Large intestine (tissue), 3 donors: ENCODE measurements around the gene SMIM11. TPM values are rescaled to one million over a fixed set of nuclear protein-coding genes. Genes with fewer than 3 reads are reported as not detected.

ENCODE experiments used
- DNase-seq, 2 donors: peaks; one replicate each; pipeline versions ENCODE4 v3.0.0 to v3.0.0-alpha.2; 2013
- H3K27ac ChIP-seq: one replicate; pipeline ENCODE4 v1.5.1; 2013; ENCODE audit warnings: low read length
- H3K27me3 ChIP-seq: 2 replicates; pipeline ENCODE4 v1.6.1; 2013; ENCODE audit warnings: low read length; ENCODE audit not compliant: control insufficient read depth, insufficient read depth
- H3K36me3 ChIP-seq: 2 replicates; pipeline ENCODE4 v1.6.1; 2013; ENCODE audit warnings: low read length; ENCODE audit not compliant: control insufficient read depth, insufficient read depth
- H3K4me1 ChIP-seq: one replicate; pipeline ENCODE4 v1.6.1; 2013; ENCODE audit warnings: low read length; ENCODE audit not compliant: control insufficient read depth, insufficient read depth
- H3K4me3 ChIP-seq: one replicate; pipeline ENCODE4 v1.5.1; 2013; ENCODE audit warnings: low read length
- H3K9me3 ChIP-seq: one replicate; pipeline ENCODE4 v1.6.1; 2013; ENCODE audit warnings: mild to moderate bottlenecking, low read depth, low read length, moderate library complexity; ENCODE audit not compliant: control insufficient read depth
- WGBS: methylation state at CpG from one replicate; pipeline ENCODE4 v1.1.5; 2013; ENCODE audit warnings: low lambda C conversion rate; ENCODE audit not compliant: insufficient coverage; 5-methylcytosine and 5-hydroxymethylcytosine counted together
- polyA plus RNA-seq: library from polyadenylated mRNA; unstranded; fragments of 120-200 nt; gene quantifications from one replicate; pipeline ENCODE4 v1.2.1, GENCODE V29; 2013

The SMIM11 gene
- polyA plus RNA-seq, 1 donor: 11.8 TPM

DNA sequence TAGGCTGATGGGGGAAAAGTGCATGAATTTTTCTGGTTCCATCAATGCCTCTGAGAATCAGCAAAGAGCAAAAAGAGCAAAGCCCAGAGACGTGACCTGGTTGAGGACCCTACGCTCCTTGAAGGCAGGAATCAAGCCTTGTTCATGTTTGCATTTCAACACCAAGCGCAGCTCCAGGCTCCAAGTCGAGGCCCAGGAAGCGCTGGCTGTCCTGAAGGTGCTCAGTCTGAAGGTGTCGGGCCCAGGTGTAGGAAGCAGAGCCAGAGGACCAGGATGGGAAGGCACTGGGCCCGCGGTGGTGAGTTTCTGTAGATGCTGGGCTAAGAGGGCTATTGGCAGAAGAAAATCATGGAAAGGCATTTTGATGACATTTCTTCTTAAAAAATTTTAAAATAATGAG, 37.1 kb upstream of the SMIM11 start:
- Histone ChIP-seq H3K4me1 (peaks cover 11% of the 10 kb centered on the region), H3K27me3 (no peaks in the 10 kb centered on the region), H3K36me3 (no peaks in the 10 kb centered on the region), H3K9me3 (no peaks in the 10 kb centered on the region), H3K4me3 (no peak overlapping the region), H3K27ac (no peak overlapping the region)
- 80% methylated on average over 1 of the region's 8 CpGs for WGBS
- DNase-seq: no peak

DNA sequence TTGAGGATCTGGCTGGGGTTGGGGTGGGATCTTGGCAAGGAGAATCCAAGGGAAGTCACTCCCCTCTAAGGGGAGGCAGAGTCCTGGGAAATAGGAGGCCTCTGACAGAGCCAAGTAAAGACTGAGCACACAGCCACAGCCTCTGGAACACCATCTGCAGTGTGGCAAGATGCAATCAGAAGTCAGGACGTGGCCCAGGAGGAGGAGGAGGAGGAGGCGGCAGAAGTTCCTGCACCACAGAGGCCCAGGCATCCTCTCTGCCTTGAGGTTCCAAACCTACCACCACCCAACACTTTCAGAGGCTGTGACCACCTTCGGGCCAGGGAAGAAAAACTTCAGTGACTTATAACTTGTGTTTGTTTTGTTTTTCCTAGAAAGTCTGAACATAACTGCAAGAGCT, 35.2 kb upstream of the SMIM11 start:
- DNase-seq: no peak
- Histone ChIP-seq H3K27ac (no peak overlapping the region), H3K4me1 (peaks cover 11% of the 10 kb centered on the region), H3K4me3 (no peak overlapping the region), H3K36me3 (no peaks in the 10 kb centered on the region), H3K9me3 (no peaks in the 10 kb centered on the region), H3K27me3 (no peaks in the 10 kb centered on the region)
- WGBS: no CpG with 5 or more reads among the region's 3 CpGs

DNA sequence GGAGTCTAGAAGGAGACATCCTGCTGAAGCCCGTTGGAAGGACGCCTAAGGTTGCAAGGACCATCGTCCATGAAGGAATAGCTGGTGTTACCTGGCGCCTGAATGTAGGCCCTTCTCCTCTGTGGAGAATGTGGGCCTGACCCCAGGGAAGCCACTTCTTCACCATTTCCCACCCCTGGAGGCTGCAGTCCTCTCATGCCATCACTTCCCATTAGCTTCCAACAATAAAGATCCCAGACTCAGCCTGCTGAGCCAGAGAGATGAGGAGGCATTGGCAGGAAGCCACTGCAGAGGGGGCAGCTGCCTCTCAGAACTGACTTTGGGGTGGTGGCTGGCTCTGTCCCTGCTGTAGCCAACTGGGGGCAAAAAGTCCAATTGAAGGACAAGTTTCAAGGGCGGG, 32.8 kb upstream of the SMIM11 start:
- WGBS: no CpG with 5 or more reads among the region's 5 CpGs
- H3K4me1 ChIP-seq: no peaks in the 10 kb centered on the region
- DNase-seq: no peak
- H3K4me3 ChIP-seq: no peak overlapping the region
- no peaks in the 10 kb centered on the region for H3K9me3 ChIP-seq
- H3K36me3 ChIP-seq: no peaks in the 10 kb centered on the region
- H3K27ac ChIP-seq: no peak overlapping the region
- H3K27me3 ChIP-seq: no peaks in the 10 kb centered on the region

DNA sequence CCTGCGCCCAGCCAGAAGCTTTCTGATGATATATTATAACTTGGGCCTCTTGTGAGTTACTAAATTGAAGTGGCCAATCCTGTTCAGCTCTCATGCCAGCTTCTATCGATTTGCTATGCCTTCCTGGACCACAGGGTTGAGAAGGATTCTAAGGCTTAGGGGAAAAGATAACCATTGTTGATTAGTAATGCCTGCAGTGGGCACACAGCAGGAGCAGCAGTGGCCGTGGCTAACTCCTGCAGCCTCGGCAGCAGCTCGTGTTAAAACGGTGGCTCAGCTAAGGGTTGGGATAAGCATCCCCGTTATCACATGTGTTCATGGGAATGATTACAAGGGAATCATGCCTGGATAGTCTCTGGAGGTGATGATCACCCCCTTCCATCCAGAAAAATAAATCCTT, 32.0 kb upstream of the SMIM11 start:
- no peak for DNase-seq
- H3K9me3 ChIP-seq: peaks cover 3% of the 10 kb centered on the region
- H3K27ac ChIP-seq: no peak overlapping the region
- no peak overlapping the region for H3K4me3 ChIP-seq
- H3K27me3 ChIP-seq: no peaks in the 10 kb centered on the region
- 100% methylated on average over 1 of the region's 7 CpGs for WGBS
- H3K4me1 ChIP-seq: no peaks in the 10 kb centered on the region
- no peaks in the 10 kb centered on the region for H3K36me3 ChIP-seq

DNA sequence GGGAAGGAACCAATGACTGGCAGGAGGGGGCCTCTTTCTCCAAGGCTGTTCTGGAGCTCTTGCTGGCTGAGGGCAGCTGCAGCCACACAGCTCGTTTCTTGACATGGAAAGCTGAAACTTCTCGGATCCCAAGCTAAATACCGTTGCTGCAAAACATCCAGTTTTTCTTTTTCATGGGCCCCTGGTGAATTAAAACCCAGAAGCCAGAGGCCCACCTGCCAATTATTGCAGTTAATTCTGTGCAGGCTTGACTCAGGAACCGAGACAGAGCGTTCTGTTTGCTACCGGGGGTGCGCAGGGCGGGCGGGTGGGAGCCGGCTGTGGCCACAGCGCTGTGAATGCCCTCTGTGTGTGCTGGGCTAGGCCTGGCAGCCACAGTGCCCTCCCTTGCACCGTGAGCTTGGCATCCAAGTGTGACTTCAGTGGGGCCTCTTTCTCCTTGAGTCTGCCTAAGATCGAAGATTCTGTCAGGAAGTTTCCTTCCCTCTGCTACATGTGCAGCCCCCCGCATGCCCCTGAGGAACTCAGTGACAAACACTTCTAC, 31.4 kb upstream of the SMIM11 start:
- no peaks in the 10 kb centered on the region for H3K4me1 ChIP-seq
- H3K36me3 ChIP-seq: no peaks in the 10 kb centered on the region
- H3K27ac ChIP-seq: no peak overlapping the region
- no peak overlapping the region for H3K4me3 ChIP-seq
- no CpG with 5 or more reads among the region's 14 CpGs for WGBS
- H3K9me3 ChIP-seq: peaks cover 3% of the 10 kb centered on the region
- H3K27me3 ChIP-seq: no peaks in the 10 kb centered on the region
- DNase-seq: no peak

DNA sequence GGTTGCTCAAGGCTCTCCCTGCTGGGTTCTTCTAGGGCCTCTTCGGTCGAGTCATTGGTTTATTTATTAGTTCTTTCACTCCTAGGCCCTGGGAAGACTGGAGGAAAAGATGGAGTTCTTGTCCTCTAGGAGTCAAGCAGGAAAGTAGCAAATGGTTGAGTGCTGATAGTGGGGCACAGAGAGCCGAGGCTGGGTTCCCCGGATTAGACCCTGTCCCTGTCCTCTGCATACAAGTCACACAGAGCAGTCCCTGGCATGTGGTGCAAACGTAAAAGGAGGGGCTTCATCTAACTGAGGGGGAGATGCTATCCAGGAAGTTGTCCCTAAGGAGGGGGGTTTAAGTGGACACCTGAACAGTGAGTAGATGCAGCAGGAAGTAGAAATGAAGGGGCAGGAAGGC, 30.7 kb upstream of the SMIM11 start:
- Histone ChIP-seq H3K9me3 (peaks cover 3% of the 10 kb centered on the region), H3K4me1 (no peaks in the 10 kb centered on the region), H3K36me3 (no peaks in the 10 kb centered on the region), H3K27me3 (no peaks in the 10 kb centered on the region), H3K27ac (no peak overlapping the region), H3K4me3 (no peak overlapping the region)
- no peak for DNase-seq
- no CpG with 5 or more reads among the region's 5 CpGs for WGBS

DNA sequence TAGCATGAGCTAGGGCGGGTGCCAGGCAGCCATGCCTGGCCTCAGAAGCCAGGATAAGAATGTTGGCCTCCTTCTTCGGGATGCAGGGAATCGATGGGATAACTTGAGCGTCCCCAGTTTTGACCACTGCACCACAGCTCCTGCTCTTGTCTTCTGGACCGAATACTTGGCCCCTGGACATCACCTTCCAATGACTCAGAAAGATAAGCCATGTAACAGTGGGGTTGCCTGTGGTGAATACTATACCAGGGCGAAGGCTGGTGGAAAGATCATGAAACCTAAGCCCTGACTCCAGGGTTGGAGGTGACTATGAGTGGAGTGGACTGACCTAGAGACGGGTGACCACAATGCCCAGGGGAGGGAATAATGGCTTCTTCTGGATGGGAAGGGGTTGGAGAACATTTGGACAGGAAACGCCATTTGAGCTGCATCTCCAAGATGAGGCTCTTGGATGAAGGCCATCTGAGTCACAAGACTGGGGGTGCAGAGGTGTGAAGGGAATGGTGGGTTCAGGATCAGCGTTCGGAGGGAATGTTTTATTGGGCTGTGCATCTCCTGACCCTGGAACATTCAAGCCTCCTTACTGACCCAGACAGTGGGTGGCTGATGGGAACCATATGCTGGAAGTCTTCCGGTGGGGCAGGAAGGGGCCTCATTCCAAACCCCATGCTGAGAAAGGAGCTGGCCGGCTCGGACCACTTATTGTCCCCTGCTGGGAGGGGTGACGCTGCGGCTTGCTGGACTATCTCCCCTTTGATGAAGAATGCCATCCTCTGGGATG, 30.0 kb upstream of the SMIM11 start:
- Histone ChIP-seq H3K36me3 (no peaks in the 10 kb centered on the region), H3K4me3 (no peak overlapping the region), H3K9me3 (peaks cover 3% of the 10 kb centered on the region), H3K4me1 (no peaks in the 10 kb centered on the region), H3K27ac (no peak overlapping the region), H3K27me3 (no peaks in the 10 kb centered on the region)
- no CpG with 5 or more reads among the region's 15 CpGs for WGBS
- no peak for DNase-seq

DNA sequence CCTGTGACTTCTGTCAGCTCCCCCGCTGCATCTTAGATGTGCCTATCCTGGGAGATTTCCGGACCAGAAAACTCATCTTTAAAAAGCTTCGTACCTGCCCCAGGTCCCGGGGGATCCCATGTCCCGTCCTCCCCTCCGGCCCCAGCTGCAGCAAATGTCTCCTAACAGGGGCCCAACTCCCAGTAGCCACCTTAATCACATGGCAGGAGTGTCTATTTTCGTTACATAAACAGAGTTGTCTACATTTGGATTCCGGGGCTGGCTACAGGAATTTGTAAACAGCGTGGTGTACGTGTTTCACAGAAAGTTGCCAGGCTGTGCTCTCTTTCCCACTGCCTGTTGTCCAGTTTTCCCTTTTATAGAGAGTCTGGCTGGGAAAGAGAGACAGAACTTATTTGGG, 29.4 kb upstream of the SMIM11 start:
- Histone ChIP-seq H3K4me1 (no peaks in the 10 kb centered on the region), H3K36me3 (no peaks in the 10 kb centered on the region), H3K27ac (no peak overlapping the region), H3K4me3 (no peak overlapping the region), H3K27me3 (no peaks in the 10 kb centered on the region), H3K9me3 (peaks cover 3% of the 10 kb centered on the region)
- peak in 1 of 2 donors; percentile 21 for DNase-seq
- WGBS: 70% methylated on average over 2 of the region's 10 CpGs

DNA sequence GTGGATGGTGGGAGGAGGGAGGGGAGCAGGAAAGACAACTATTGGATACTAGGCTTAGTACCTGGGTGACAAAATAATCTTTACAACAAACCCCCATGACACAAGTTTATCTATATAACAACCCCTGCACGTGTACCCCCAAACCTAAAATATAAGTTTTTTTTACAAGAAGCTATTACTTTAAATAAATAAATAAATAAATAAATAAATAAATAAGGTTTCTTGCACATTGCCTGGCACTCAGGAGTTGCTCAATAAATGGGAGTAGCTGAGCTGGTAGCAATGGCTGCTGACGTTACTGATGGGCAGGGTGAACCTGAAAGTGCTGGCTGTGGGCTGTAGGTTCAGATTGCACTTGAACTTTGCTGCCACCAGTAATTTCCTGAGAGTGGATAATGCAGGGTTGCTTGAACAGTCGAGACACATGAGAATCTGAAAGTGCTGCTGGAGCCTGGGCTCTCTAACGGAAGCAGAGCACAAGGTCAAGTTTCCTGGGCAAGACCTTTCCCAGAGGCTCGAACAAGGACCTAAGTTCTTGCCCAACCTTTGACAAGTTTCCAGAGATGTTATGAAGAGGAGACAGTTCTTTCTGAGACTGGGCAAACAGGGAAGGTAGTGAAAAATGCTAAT, 26.3 kb upstream of the SMIM11 start:
- no peak overlapping the region for H3K27ac ChIP-seq
- H3K27me3 ChIP-seq: no peaks in the 10 kb centered on the region
- peak in 1 of 2 donors; percentile 50 for DNase-seq
- no peak overlapping the region for H3K4me3 ChIP-seq
- no peaks in the 10 kb centered on the region for H3K36me3 ChIP-seq
- no CpG with 5 or more reads among the region's 5 CpGs for WGBS
- H3K9me3 ChIP-seq: peaks cover 3% of the 10 kb centered on the region
- no peaks in the 10 kb centered on the region for H3K4me1 ChIP-seq

DNA sequence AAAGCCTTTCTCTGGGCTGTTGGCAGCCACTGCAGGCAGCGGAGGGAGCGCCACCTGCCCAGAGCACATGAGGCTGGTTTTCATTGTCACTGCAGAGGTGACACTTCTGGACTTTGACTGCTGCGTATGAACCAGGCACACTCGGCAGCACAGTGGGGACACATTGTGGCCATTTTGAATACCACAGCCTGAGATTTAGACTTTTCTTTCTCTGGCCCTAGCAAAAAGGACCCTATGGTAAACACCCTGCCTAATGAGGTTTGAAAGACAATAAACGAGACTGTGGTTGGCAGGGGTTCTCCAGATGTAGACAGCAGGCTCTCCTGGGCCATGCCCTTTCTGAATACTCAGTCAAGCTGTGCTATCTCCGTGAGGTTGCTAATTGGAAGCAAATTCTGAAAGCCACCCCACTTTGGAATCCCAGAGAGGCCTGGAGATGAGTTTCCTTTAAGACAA, 23.5 kb upstream of the SMIM11 start:
- Histone ChIP-seq H3K9me3 (peaks cover 3% of the 10 kb centered on the region), H3K36me3 (no peaks in the 10 kb centered on the region), H3K4me3 (no peak overlapping the region), H3K27me3 (no peaks in the 10 kb centered on the region), H3K27ac (no peak overlapping the region), H3K4me1 (no peaks in the 10 kb centered on the region)
- DNase-seq: peak; percentile 75 to 83
- no CpG with 5 or more reads among the region's 6 CpGs for WGBS
